Left ventricle myocardium inferior (tissue), 1 donor: ENCODE results near the gene TNFSF4. TPM values are rescaled to one million over a fixed set of nuclear protein-coding genes. Genes with fewer than 3 reads are reported as not detected.

ENCODE experiments used
- DNase-seq: peaks from one replicate; pipeline ENCODE4 v3.0.0-alpha.2; 2020
- H3K27ac ChIP-seq: fragments of 200-600 bp; replicated peaks from 2 replicates; pipeline ENCODE4 v1.8.0; 2021
- H3K27me3 ChIP-seq: fragments of 200-600 bp; 2 replicates; pipeline ENCODE4 v1.8.0; 2021; ENCODE audit warnings: low read depth
- H3K36me3 ChIP-seq: fragments of 200-600 bp; 2 replicates; pipeline ENCODE4 v1.8.0; 2021
- H3K4me1 ChIP-seq: fragments of 200-600 bp; 2 replicates; pipeline ENCODE4 v1.8.0; 2021
- H3K4me3 ChIP-seq: fragments of 200-600 bp; 2 replicates; pipeline ENCODE4 v1.8.0; 2021; ENCODE audit warnings: mild to moderate bottlenecking, moderate library complexity
- H3K9me3 ChIP-seq: fragments of 200-600 bp; replicated peaks from 2 replicates; pipeline ENCODE4 v1.8.0; 2021
- CTCF ChIP-seq: fragments of 200-600 bp; IDR thresholded peaks from 2 replicates; pipeline ENCODE4 v1.8.0; 2021; ENCODE audit warnings: antibody characterized with exemption, mild to moderate bottlenecking, borderline replicate concordance
- intact Hi-C: fragments of 100-400 bp; cut with micrococcal nuclease; formaldehyde crosslinking; loops from one replicate; pipeline ENCODE4 v1.11.0; 2022
- total RNA-seq: library from RNA; stranded (reverse); fragmentation: NEBNext Ultra II Directional; extraction: Animal tissue kit (Norgen Biotek cat#: 25700); gene quantifications from one replicate; pipeline ENCODE4 v1.2.1, GENCODE V29; 2021
- donor health status: DM: no; HTN: yes; CAD: no; lungs with severe emphysema.

The TNFSF4 gene
- total RNA-seq, 1 donor from 2014 or later = 0.44 TPM

DNA sequence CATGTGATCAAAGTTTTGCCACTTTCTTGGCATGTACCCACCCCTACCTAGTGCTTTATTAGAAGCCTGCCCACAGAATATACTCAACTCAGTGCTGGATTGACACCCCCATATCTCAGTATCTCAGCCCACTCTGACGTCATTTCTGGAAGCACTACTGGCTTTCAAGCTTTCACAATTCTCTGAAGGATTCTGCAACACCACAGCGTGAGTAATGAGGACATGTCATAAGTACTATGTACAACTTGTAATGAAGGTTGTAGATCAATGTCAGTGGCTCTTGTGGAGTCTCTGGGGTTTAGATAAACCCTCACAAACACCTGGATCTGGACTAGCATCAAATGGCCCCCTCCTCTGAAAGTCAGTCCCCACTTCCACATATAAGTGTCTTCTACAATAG lies 57.2 kb downstream of the TNFSF4 start:
- Histone ChIP-seq H3K4me3 (no peak overlapping the region), H3K4me1 (no peaks in the 10 kb centered on the region), H3K27ac (no peak overlapping the region), H3K9me3 (peaks cover 33% of the 10 kb centered on the region), H3K27me3 (no peaks in the 10 kb centered on the region), H3K36me3 (peaks cover 8% of the 10 kb centered on the region)
- no peak for DNase-seq
- intact Hi-C loops = no loop called here
- no peak for TF ChIP-seq CTCF

- peaks cover 37% of the 10 kb centered on the region for H3K9me3 ChIP-seq
- no peak for TF ChIP-seq CTCF
- H3K36me3 ChIP-seq = peaks cover 4% of the 10 kb centered on the region
- no peak for DNase-seq
- no peak overlapping the region for H3K27ac ChIP-seq
- no peaks in the 10 kb centered on the region for H3K27me3 ChIP-seq
- H3K4me3 ChIP-seq = no peak overlapping the region
- H3K4me1 ChIP-seq = no peaks in the 10 kb centered on the region
- intact Hi-C loops = no loop called here
These were observed 58.2 kb downstream of the TNFSF4 start for GRCh38 chr1:173148971-173149370.

DNA sequence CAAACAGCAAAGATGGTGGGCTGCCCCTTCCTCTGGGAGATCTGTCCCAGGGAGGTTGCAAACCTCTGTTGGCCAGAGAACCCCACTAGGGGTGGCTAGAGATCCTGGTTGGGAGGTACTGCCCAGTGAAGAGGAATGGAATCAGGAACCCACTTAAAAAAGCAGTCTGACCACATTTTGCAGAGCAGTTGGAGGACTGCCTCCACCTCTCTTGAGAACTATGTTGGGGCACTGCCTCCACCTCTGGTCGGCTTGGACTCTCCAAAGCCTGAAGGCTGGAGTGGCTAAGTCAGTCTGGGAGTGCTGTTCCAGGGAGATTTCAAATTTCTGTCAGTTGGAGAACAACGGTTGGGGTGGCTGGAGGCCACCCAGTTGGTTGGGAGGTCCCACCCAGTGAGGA lies 58.6 kb downstream of the TNFSF4 start:
- intact Hi-C loops = no loop called here
- Histone ChIP-seq H3K9me3 (peaks cover 37% of the 10 kb centered on the region), H3K27ac (no peak overlapping the region), H3K27me3 (no peaks in the 10 kb centered on the region), H3K36me3 (peaks cover under 1% of the 10 kb centered on the region), H3K4me3 (no peak overlapping the region), H3K4me1 (no peaks in the 10 kb centered on the region)
- no peak for TF ChIP-seq CTCF
- no peak for DNase-seq

- Histone ChIP-seq H3K27me3 (no peaks in the 10 kb centered on the region), H3K27ac (no peak overlapping the region), H3K4me1 (no peaks in the 10 kb centered on the region), H3K4me3 (no peak overlapping the region), H3K36me3 (no peaks in the 10 kb centered on the region), H3K9me3 (peaks cover 31% of the 10 kb centered on the region)
- intact Hi-C loops = no loop called here
- TF ChIP-seq CTCF = no peak
- DNase-seq = no peak
These were observed 66.4 kb downstream of the TNFSF4 start for GRCh38 chr1:173140733-173141132.

GRCh38 chr1:173139706-173140105 lies 67.4 kb downstream of the TNFSF4 start:
- H3K36me3 ChIP-seq = no peaks in the 10 kb centered on the region
- no peaks in the 10 kb centered on the region for H3K4me1 ChIP-seq
- TF ChIP-seq CTCF = no peak
- H3K27me3 ChIP-seq = no peaks in the 10 kb centered on the region
- no peak for DNase-seq
- no peak overlapping the region for H3K4me3 ChIP-seq
- H3K9me3 ChIP-seq = peaks cover 21% of the 10 kb centered on the region
- intact Hi-C loops = no loop called here
- H3K27ac ChIP-seq = no peak overlapping the region
